ENCODE results near the gene VMAC.

- TF ChIP-seq CBX1 (IDR thresholded peaks at IDR 0.05; ENCODE audit: low read depth): no peak
- TF ChIP-seq MYC (CRISPR knock-in tag; IDR thresholded peaks at IDR 0.05; ENCODE audit: borderline replicate concordance): no peak
- TF ChIP-seq KDM5A (IDR thresholded peaks at IDR 0.05; ENCODE audit: borderline replicate concordance, low read length): no peak
- TF ChIP-seq CTCF (CRISPR knock-in tag; IDR thresholded peaks at IDR 0.05): no peak
- no peak for TF ChIP-seq ZSCAN5A (CRISPR knock-in tag; IDR thresholded peaks at IDR 0.05; ENCODE audit: borderline replicate concordance)
- no peak for TF ChIP-seq ZNF709 (CRISPR knock-in tag; IDR thresholded peaks at IDR 0.05)
- no peak for TF ChIP-seq ATRX (CRISPR knock-in tag; IDR thresholded peaks at IDR 0.05; ENCODE audit: borderline replicate concordance)
- TF ChIP-seq POLR2A (IDR thresholded peaks at IDR 0.05; ENCODE audit: insufficient read depth in 1 of 2, low read depth in 2 of 2, low read length in 2 of 2): no peak
- TF ChIP-seq ZNF121 (CRISPR knock-in tag; IDR thresholded peaks at IDR 0.05): no peak
- TF ChIP-seq, protein P1, sequence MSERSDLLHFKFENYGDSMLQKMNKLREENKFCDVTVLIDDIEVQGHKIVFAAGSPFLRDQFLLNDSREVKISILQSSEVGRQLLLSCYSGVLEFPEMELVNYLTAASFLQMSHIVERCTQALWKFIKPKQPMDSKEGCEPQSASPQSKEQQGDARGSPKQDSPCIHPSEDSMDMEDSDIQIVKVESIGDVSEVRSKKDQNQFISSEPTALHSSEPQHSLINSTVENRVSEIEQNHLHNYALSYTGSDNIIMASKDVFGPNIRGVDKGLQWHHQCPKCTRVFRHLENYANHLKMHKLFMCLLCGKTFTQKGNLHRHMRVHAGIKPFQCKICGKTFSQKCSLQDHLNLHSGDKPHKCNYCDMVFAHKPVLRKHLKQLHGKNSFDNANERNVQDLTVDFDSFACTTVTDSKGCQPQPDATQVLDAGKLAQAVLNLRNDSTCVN (CRISPR knock-in tag; IDR thresholded peaks at IDR 0.05; ENCODE audit: borderline replicate concordance): no peak
- no peak for TF ChIP-seq ETV5 (CRISPR knock-in tag; IDR thresholded peaks at IDR 0.05; ENCODE audit: borderline replicate concordance)
- no peak for TF ChIP-seq ZSCAN30 (CRISPR knock-in tag; IDR thresholded peaks at IDR 0.05)
- no peak for TF ChIP-seq HOXA3 (CRISPR knock-in tag; IDR thresholded peaks at IDR 0.05)
Observed at GRCh38 chr19:5895890-5896289, 8.8 kb upstream of the VMAC start.
